ENCODE results near the gene FRY. TPM values are rescaled to one million over a fixed set of nuclear protein-coding genes. Genes with fewer than 3 reads are reported as not detected.

FRY gene
- polyA plus RNA-seq, 1 experiment, result 24.6 TPM

DNA sequence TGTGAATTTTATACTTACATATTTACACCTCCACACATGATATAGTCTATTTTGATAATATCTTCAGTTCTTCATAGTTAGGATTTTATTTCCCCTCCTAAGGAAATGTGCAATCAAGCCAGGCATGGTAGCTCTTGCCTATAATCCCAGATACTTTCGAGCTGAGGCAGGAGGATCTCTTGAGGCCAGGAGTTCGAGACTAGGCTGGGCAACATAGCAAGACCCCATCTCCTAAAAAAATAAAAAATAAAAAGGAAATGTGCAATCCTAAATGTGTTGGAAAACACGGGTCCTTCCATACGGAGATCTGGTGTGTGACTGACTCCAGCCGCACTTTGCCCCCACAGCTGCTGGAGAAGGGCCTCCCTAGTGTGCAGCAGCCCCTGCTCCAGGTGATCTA lies 212.1 kb downstream of the FRY start:
- no peak for DNase-seq (ENCODE audit: low read depth, low spot score)
- ChIA-PET POLR2A (no interaction called here), CTCF (interaction anchor here (0.8 kb wide), 1 partner anchor 16 kb away, joined by 3 read pairs; no protein-coding TSS in a partner anchor)
- TF ChIP-seq CTCF (IDR thresholded peaks at IDR 0.05; ENCODE audit: low read depth, low read length), result no peak
- Histone ChIP-seq H3K27ac (ENCODE audit: low read depth, low read length) (no peak overlapping the region), H3K27me3 (ENCODE audit: control insufficient read depth, insufficient read depth, low read length) (no peaks in the 10 kb centered on the region), H3K4me3 (ENCODE audit: low read depth, low read length) (no peak overlapping the region), H3K9me3 (ENCODE audit: control insufficient read depth, insufficient read depth, low read length) (no peaks in the 10 kb centered on the region)

DNA sequence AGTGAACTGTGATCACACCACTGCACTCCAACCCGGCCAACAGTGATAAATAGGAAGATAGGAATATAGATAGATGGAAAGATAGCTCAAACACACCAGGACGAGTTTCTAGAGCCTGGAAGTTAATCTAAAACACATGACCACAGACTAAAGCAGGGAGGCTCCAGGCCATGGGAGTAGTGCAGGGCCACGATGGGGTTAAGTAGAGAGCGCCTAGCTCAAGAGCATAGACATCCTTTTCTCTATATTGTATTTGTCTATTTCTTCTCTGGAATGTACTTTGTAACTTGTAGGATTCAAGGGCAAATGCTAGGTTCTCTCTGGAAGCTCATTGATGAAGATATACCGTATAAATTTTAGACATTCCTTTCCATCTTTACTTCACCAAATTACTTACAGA lies 214.0 kb downstream of the FRY start:
- Histone ChIP-seq H3K27me3 (ENCODE audit: control insufficient read depth, insufficient read depth, low read length) (no peaks in the 10 kb centered on the region), H3K27ac (ENCODE audit: low read depth, low read length) (no peak overlapping the region), H3K4me3 (ENCODE audit: low read depth, low read length) (no peak overlapping the region), H3K9me3 (ENCODE audit: control insufficient read depth, insufficient read depth, low read length) (no peaks in the 10 kb centered on the region)
- POLR2A ChIA-PET, result interaction anchor here (0.9 kb wide), 1 partner anchor 9 kb away, joined by 5 read pairs; no protein-coding TSS in a partner anchor
- TF ChIP-seq CTCF (IDR thresholded peaks at IDR 0.05; ENCODE audit: low read depth, low read length), result no peak
- CTCF ChIA-PET, result interaction anchor here (0.6 to 3.6 kb wide), 23 partner anchors 9 to 336 kb away, joined by 3 to 37 read pairs (median 5); partner anchors contain the start of genes BRCA2 and ZAR1L
- no peak for DNase-seq (ENCODE audit: low read depth, low spot score)

DNA sequence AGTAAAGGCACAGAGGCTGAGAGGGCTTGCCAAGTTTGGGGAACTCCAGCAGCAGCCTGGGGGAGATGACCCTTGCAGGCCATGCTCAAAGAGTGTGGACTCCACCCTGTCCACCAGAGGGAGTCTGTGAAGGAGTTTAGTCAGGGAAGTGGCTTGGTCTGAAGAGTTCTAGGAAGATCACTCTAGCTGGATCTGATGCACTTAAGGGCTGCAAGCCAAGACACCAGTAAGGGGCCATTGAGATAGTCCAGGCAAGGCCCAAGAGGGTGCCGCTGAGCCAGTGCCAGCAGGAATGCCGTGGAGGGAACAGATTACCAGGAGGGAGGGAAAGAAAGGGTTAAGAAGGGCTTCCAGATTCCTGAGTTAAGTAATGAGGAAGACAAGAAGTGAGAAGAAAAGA lies 214.9 kb downstream of the FRY start:
- Histone ChIP-seq H3K4me3 (ENCODE audit: low read depth, low read length) (no peak overlapping the region), H3K9me3 (ENCODE audit: control insufficient read depth, insufficient read depth, low read length) (no peaks in the 10 kb centered on the region), H3K27me3 (ENCODE audit: control insufficient read depth, insufficient read depth, low read length) (no peaks in the 10 kb centered on the region), H3K27ac (ENCODE audit: low read depth, low read length) (no peak overlapping the region)
- DNase-seq (ENCODE audit: low read depth, low spot score), result no peak
- ChIA-PET CTCF (interaction anchor here (0.8 to 3.6 kb wide), 24 partner anchors 9 to 337 kb away, joined by 3 to 37 read pairs (median 5); partner anchors contain the start of genes BRCA2 and ZAR1L), POLR2A (no interaction called here)
- TF ChIP-seq CTCF (IDR thresholded peaks at IDR 0.05; ENCODE audit: low read depth, low read length), result peak; percentile 83

- H3K27me3 ChIP-seq (ENCODE audit: control insufficient read depth, insufficient read depth, low read length), result no peaks in the 10 kb centered on the region
- no peak for TF ChIP-seq CTCF (IDR thresholded peaks at IDR 0.05; ENCODE audit: low read depth, low read length)
- H3K27ac ChIP-seq (ENCODE audit: low read depth, low read length), result no peak overlapping the region
- ChIA-PET CTCF (interaction anchor here (1.2 to 3.6 kb wide), 4 partner anchors 7 to 338 kb away, joined by 3 to 37 read pairs (median 24); no protein-coding TSS in a partner anchor), POLR2A (no interaction called here)
- DNase-seq (ENCODE audit: low read depth, low spot score), result no peak
- H3K4me3 ChIP-seq (ENCODE audit: low read depth, low read length), result no peak overlapping the region
- H3K9me3 ChIP-seq (ENCODE audit: control insufficient read depth, insufficient read depth, low read length), result no peaks in the 10 kb centered on the region
Measured at GRCh38 chr13:32247887-32248286, 216.3 kb downstream of the FRY start.

- H3K27me3 ChIP-seq (ENCODE audit: control insufficient read depth, insufficient read depth, low read length), result no peaks in the 10 kb centered on the region
- ChIA-PET POLR2A (no interaction called here), CTCF (interaction anchor here (0.9 kb wide), 1 partner anchor 339 kb away, joined by 3 read pairs; no protein-coding TSS in a partner anchor)
- no peak overlapping the region for H3K4me3 ChIP-seq (ENCODE audit: low read depth, low read length)
- TF ChIP-seq CTCF (IDR thresholded peaks at IDR 0.05; ENCODE audit: low read depth, low read length), result no peak
- no peak for DNase-seq (ENCODE audit: low read depth, low spot score)
- H3K27ac ChIP-seq (ENCODE audit: low read depth, low read length), result no peak overlapping the region
- no peaks in the 10 kb centered on the region for H3K9me3 ChIP-seq (ENCODE audit: control insufficient read depth, insufficient read depth, low read length)
Measured at GRCh38 chr13:32248801-32249200, 217.2 kb downstream of the FRY start.

Measured in AG04450 (cell line).